Fibroblast of pulmonary artery (primary cell): ENCODE data around the gene PEX14.

ENCODE experiments used
- DNase-seq: peaks from one replicate; pipeline ENCODE4 v3.0.0-alpha.2; 2010; ENCODE audit warnings: low read depth
- H3K4me3 ChIP-seq: replicated peaks from 2 replicates; pipeline ENCODE4 v1.5.1; 2011; ENCODE audit warnings: low read depth, mild to moderate bottlenecking, control low read depth, low read length, moderate library complexity
- TF ChIP-seq, protein P1 (sequence below): IDR thresholded peaks from 2 replicates; pipeline ENCODE4 v1.5.1; 2011; ENCODE audit warnings: mild to moderate bottlenecking, control low read depth, low read length, inconsistent platforms; ENCODE audit errors: missing control alignments

Gene PEX14

DNA sequence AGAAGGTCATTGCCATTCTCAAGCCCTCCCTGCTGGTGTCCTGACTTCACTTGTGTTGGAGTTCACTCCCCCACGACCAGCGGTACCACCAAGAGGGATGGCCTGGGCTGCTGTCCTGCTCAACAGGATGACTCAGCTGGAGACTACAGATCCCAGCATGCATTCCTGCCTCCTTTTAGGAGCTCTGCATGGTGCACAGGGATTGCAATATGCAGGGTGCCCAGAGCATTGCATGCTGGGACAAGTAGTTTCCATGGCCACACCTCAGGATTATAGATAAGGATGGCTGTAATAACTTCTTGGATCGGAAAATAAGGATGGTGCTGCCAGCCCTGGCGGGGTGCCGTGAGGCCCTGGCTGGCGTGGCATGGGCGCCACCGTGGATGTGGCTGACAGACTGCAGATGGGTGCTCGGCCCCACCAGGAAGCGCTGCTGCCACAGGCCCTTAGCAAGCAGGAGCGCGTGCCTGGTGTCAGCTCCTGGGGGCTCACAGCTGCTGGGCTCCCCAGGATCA lies 171.7 kb downstream of the PEX14 start:
- no peak overlapping the region for H3K4me3 ChIP-seq
- peak; percentile 48 for DNase-seq
- TF ChIP-seq, protein P1, sequence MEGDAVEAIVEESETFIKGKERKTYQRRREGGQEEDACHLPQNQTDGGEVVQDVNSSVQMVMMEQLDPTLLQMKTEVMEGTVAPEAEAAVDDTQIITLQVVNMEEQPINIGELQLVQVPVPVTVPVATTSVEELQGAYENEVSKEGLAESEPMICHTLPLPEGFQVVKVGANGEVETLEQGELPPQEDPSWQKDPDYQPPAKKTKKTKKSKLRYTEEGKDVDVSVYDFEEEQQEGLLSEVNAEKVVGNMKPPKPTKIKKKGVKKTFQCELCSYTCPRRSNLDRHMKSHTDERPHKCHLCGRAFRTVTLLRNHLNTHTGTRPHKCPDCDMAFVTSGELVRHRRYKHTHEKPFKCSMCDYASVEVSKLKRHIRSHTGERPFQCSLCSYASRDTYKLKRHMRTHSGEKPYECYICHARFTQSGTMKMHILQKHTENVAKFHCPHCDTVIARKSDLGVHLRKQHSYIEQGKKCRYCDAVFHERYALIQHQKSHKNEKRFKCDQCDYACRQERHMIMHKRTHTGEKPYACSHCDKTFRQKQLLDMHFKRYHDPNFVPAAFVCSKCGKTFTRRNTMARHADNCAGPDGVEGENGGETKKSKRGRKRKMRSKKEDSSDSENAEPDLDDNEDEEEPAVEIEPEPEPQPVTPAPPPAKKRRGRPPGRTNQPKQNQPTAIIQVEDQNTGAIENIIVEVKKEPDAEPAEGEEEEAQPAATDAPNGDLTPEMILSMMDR = no peak

DNA sequence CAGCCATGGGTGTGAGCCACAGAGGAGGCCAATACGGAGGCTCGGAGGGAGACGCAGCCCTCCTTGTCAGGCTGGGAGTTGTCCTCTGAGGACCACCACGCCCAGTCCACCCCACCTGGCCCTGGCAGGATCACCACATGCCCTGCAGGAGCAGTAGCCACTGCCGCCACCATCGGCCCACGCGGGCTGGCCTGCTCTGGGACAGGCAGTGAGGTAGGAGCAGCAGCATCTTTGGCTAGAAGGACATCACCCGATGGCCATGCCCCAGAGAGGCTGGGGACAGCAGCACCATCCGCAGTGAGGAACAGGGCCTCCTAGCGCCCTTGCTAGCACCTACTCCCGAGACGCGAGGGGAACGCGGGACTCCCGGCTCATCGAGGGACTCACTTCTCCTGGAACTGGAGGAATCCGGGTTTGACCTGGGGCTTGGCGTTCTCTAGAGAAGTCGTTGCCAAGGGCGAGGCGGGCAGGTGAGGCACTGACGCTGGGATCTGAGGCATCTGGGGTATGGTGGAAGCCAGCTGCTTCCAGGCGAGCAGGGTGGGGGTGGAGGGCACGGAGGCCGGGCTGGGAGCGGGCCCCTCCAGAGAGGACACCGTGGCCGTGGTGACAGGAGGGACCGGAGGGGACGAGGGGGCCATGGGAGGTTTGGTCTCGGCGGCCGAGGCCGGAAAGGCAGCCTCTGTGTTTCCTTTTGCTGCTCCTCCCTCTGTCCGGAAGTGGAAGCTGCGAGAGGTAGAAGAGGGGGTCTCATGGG lies 172.8 kb downstream of the PEX14 start:
- TF ChIP-seq, protein P1 = no peak
- H3K4me3 ChIP-seq = no peak overlapping the region
- DNase-seq = no peak

DNA sequence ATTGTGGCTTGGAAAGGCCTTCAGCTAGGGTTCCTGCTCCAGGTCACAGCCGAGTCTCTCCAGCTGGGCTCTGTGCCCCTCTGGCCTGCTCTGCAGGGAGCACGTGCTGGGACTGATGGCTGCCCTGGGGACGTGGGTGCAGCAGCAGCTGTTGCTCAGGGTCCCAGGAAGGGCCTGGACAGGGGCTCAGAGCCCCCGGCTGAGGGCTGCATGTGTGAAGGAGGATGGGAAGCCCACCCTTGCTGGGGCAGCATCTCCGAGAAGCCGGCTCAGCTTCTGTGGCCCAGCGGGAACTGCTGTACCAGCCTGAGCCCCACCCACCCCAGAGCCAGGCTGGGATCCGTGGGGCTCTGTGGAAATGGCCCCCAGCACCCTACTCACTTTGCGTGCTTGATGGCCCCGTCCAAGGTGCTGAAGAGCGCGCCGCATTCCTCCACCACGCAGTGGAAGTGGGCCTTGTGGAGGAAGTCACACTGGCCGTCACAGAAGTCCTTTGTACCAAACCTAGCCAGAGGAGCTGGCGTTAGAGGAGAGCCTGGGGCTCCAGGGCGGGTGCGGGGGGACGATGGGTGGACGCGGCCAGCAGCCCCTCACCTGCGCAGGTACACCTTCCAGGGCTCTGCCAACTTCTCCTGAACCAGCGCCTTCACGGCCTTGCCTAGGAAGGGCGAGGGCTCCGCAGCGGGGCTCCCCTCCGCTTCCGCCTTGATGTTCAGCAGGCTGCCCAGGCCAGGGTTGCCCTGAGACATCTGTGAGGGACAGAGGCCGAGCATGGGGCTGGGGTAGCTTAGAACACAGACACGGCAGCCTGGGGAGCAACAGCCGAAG lies 174.2 kb downstream of the PEX14 start:
- H3K4me3 ChIP-seq = no peak overlapping the region
- TF ChIP-seq, protein P1 = no peak
- DNase-seq = no peak

DNA sequence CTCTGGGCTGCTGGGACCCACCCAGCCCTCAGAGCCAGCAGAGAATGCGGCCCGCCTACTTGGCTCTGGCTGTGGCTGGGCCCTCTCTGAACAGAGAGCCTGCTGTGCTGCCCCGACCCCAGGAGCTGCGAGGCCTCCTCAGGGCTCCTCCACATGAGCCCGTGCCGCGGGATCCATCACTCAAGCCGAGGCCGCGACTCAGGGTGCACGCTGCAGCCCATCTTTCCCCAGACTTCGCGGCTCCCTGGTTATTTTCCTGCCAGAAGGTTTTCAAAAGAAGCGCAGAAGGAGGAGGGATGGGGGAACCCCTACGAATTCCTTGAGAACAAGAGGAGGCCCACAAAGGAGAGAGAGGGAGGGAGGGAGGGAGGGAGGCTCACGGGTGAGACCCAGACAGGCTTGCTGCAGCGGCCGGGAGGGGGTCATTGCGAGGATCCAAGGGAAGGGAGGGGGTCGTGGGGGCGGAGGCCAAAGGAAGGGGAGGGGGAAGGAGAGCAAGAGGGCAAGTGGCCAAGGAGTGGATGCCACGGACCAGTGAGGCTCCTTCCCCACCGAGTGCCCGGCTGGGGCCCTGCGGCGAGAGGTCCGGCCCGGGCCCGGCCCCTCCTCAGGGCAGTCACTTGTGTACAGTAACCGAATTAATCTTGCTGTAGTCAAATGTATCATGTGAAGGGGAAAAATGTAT lies 174.9 kb downstream of the PEX14 start:
- no peak for DNase-seq
- TF ChIP-seq, protein P1 = no peak
- no peak overlapping the region for H3K4me3 ChIP-seq

DNA sequence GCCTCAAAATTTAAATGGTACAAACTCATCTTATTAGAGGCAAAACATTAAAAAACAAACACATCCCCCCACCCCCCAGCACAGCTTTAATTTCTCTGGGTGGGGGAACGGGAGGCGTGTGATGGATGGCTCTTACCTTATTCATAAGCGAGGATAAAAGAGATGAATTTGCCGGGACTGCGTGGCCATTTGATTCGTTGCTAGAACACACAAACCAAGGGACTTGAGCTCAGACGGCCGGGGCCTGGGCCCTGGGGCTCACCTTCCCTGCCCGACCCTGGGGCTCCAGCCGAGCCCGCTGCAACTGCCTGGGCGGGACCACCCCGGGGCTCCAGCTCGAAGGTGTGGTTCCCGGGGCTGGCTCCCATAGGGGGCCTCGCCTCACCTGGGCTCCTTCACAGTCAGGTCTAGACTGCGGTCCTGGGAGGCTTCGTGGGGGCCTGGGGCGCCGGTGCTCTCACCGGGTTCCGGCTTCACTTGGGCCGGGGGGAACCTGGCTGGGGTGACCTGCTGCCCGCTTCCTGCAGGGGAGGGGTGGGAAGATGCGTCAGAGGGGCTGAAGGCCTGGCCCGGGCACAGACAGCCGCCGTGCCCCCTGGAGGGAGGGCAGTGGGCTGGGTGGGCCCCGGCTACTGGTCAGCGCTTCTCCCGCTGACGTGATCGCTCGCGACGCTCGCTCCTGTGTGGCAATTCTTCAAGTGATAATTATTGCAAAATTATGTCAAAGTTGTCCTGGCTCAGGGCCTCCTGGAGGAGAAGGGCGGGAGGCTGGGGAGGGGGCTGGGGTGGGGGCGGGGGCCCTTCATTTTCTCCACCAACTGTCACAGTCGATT lies 176.0 kb downstream of the PEX14 start:
- TF ChIP-seq, protein P1 = no peak
- no peak for DNase-seq
- no peak overlapping the region for H3K4me3 ChIP-seq

DNA sequence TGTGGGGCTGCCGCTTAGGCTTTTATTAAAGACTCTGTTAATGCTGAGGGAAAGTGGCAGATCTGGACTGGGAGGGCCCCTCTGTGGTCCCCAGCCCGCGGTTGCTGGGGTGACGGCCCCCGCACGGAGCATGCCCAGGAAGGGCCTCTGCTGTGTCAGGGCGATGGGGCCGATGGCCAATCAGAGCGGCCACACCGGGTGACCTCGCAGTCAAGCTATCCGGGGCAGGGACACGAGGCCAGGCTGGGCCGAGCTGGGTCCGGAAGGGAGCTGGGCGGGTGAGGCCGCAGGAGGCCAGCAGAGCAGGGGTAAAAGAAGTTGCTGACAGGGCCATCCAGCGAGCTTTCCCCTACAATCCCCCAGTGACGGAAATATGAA lies 176.6 kb downstream of the PEX14 start:
- no peak for DNase-seq
- TF ChIP-seq, protein P1 = no peak

More for the DNA sequence above, 176.6 kb downstream of the PEX14 start:
- H3K4me3 ChIP-seq = no peak overlapping the region
